Natural killer cell treated with Interleukin-12 subunit alpha and Interleukin-12 subunit beta and Interleukin-15 and Interleukin-18, amount 100 ng/mL, for 72 hours (primary cell): ENCODE results near the gene MFSD6. TPM values are rescaled to one million over a fixed set of nuclear protein-coding genes. Genes with fewer than 3 reads are reported as not detected.
"Not testable (repeated sequence)": the region's sequence is repeated elsewhere in the genome, so short reads cannot be mapped to it uniquely, and the experiment has no call there.

Experiments
- ATAC-seq, 2 donors: fragments of 150-1000 bp; cut with Tn5 transposase in 1 of 2; sonication (Bioruptor Pico), chemical (Tn5 transposase) in 1 of 2; 2 replicates each; pipeline ENCODE4 v1.10.0; 2021
- DNase-seq: peaks from one replicate; pipeline ENCODE4 v3.0.0; 2022; ENCODE audit warnings: low spot score
- H3K27ac Mint-ChIP-seq, 2 donors: 1 replicate in 1 of 2; 2 replicates in 1 of 2; pipeline ENCODE4 v1.8.0; 2022; ENCODE audit warnings: mixed read lengths in 2 of 2, mild to moderate bottlenecking in 1 of 2, moderate library complexity in 1 of 2
- H3K27me3 Mint-ChIP-seq, 2 donors: 1 replicate in 1 of 2; 2 replicates in 1 of 2; pipeline ENCODE4 v1.8.0; 2022; ENCODE audit warnings: mixed read lengths in 2 of 2
- H3K36me3 Mint-ChIP-seq: one replicate; pipeline ENCODE4 v1.8.0; 2022; ENCODE audit warnings: mixed read lengths
- H3K4me1 Mint-ChIP-seq, 2 donors: 1 replicate in 1 of 2; 2 replicates in 1 of 2; pipeline ENCODE4 v1.8.0; 2022; ENCODE audit warnings: low read depth in 2 of 2, mixed read lengths in 2 of 2, mild to moderate bottlenecking in 1 of 2
- H3K4me3 Mint-ChIP-seq: one replicate; pipeline ENCODE4 v1.8.0; 2022; ENCODE audit warnings: mixed read lengths
- H3K9me3 Mint-ChIP-seq: 2 replicates; pipeline ENCODE4 v1.8.0; 2022; ENCODE audit warnings: mixed read lengths
- total RNA-seq, 2 donors: library from RNA; stranded (reverse); gene quantifications; one replicate each; pipeline ENCODE4 v1.2.3, GENCODE V29; 2022

Gene MFSD6
- total RNA-seq, 2 donors from 2014 or later: 44.9 to 48.1 TPM

DNA sequence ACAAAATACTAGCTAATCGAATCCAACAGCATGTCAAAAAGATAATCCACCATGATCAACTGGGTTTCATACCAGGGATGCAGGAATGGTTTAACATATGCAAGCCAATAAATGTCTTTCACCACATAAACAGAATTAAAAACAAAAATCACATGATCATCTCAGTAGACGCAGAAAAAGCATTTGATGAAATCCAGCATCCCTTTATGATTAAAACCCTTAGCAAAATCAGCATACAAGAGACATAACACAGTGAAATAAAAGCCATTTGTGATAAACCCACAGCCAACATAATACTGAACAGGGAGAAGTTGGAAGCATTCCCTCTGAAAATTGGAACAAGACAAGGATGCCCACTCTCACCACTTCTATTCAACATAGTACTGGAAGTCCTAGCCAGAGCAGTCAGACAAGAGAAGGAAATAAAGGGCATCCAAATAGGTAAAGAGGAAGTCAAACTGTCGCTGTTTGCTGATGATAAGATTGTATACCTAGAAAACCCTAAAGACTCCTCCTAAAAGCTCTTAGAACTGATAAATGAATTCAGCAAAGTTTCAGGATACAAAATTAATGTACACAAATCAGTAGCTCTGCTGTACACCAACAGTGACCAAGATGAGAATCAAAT lies 86.6 kb downstream of the MFSD6 start:
- H3K27me3 Mint-ChIP-seq, DNase-seq, H3K4me3 Mint-ChIP-seq, H3K27ac Mint-ChIP-seq, ATAC-seq, H3K9me3 Mint-ChIP-seq: not testable (repeated sequence)
- H3K36me3 Mint-ChIP-seq: peaks cover 48% of the 10 kb centered on the region
- H3K4me1 Mint-ChIP-seq: peaks cover 8 to 23% of the 10 kb centered on the region in 2 donors

GRCh38 chr2:190497428-190497827 lies 89.3 kb downstream of the MFSD6 start:
- no peak for DNase-seq
- H3K36me3 Mint-ChIP-seq: peaks cover 40% of the 10 kb centered on the region
- no peak overlapping the region for H3K27ac Mint-ChIP-seq
- peaks cover 11 to 22% of the 10 kb centered on the region in 2 donors for H3K4me1 Mint-ChIP-seq
- no peak for ATAC-seq
- H3K4me3 Mint-ChIP-seq: no peak overlapping the region
- H3K27me3 Mint-ChIP-seq: no peaks in the 10 kb centered on the region
- peaks cover 3% of the 10 kb centered on the region for H3K9me3 Mint-ChIP-seq

- no peak overlapping the region for H3K4me3 Mint-ChIP-seq
- ATAC-seq (no peak), DNase-seq (no peak)
- peaks cover 31% of the 10 kb centered on the region for H3K36me3 Mint-ChIP-seq
- H3K4me1 Mint-ChIP-seq: peaks cover 3 to 14% of the 10 kb centered on the region in 2 donors
- no peaks in the 10 kb centered on the region for H3K27me3 Mint-ChIP-seq
- peaks cover 3% of the 10 kb centered on the region for H3K9me3 Mint-ChIP-seq
- H3K27ac Mint-ChIP-seq: no peak overlapping the region
These were observed 91.1 kb downstream of the MFSD6 start for GRCh38 chr2:190499273-190499672.

DNA sequence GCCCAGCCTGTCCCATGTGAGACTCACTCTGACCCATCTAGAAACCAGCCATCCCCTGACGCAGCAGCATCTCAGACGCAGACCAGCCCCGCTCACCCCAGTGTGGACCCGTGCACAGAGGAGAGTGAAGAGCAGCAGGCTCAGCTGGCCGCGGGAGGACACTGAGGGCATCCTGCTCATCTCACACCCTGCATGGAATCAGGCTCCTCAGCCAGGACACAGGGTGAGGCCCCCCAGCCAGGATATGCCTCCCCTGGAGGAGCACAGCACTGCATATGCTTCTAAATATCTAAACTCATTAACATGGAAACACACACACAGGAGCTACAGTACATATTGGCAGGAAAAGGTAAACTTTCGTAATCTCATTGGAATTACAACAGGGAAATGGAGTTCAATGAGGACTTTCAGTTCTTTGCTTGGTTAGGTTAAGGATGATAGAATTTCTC lies 91.9 kb downstream of the MFSD6 start:
- peak in 1 of 2 donors; percentile 40 for ATAC-seq
- Mint-ChIP-seq H3K36me3 (peaks cover 25% of the 10 kb centered on the region), H3K27me3 (no peaks in the 10 kb centered on the region), H3K4me1 (peaks cover 3 to 7% of the 10 kb centered on the region in 2 donors), H3K27ac (peak overlapping the region in 1 of 2 donors; percentile 24), H3K4me3 (no peak overlapping the region), H3K9me3 (peaks cover 3% of the 10 kb centered on the region)
- DNase-seq: no peak

DNA sequence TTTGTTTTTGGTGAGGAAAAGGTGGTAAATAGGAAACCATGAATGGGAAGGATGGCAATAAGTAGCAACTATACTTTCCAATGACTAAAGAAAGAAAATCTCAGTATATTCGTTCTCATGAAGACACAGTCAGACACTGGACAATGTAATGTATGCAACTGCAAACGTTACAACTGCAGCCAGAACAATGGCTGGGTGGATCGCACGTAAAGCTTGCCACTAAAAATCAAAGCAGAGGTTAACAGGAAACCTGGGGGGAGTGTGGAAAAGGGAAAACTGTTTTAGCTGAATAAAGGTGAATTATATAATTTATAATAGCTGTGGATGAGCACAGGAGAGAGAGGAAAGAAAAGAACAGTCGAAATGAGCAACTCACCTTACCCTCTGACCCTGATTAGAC lies 93.1 kb downstream of the MFSD6 start:
- Mint-ChIP-seq H3K4me3 (no peak overlapping the region), H3K36me3 (peaks cover 14% of the 10 kb centered on the region), H3K4me1 (peaks cover 3 to 6% of the 10 kb centered on the region in 2 donors), H3K27me3 (no peaks in the 10 kb centered on the region), H3K9me3 (no peaks in the 10 kb centered on the region), H3K27ac (peak overlapping the region; percentile 4 to 51)
- ATAC-seq: no peak
- no peak for DNase-seq

- Mint-ChIP-seq H3K27ac (peak overlapping the region; percentile 44 to 51), H3K4me3 (no peak overlapping the region), H3K36me3 (peaks cover 14% of the 10 kb centered on the region), H3K27me3 (no peaks in the 10 kb centered on the region), H3K9me3 (no peaks in the 10 kb centered on the region), H3K4me1 (peaks cover 6% of the 10 kb centered on the region in 2 donors)
- DNase-seq (no peak), ATAC-seq (no peak)
These were observed 93.7 kb downstream of the MFSD6 start for GRCh38 chr2:190501702-190502407.

DNA sequence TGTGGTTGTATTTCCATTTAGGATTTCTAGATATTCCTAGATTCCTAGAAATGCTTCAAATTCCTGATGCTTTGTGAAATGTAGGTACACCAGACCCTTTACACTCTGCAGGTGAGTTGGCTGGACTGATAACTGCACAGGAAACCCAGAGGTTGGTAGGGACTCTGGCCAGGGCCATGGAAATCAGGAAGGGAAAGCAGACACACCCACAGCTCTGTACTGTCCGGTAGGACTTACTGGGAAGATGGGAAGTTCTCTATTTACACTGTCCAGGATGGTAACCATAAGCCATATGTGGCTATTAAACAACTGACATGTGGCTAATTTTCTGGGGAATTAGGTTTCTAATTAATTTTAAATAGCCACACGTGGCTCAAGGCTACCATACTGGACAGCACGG lies 94.9 kb downstream of the MFSD6 start:
- peaks cover 14% of the 10 kb centered on the region for H3K36me3 Mint-ChIP-seq
- H3K27ac Mint-ChIP-seq: peak overlapping the region; percentile 24 to 53
- no peak overlapping the region for H3K4me3 Mint-ChIP-seq
- no peaks in the 10 kb centered on the region for H3K27me3 Mint-ChIP-seq
- H3K9me3 Mint-ChIP-seq: no peaks in the 10 kb centered on the region
- peaks cover 6% of the 10 kb centered on the region in 2 donors for H3K4me1 Mint-ChIP-seq
- DNase-seq (no peak), ATAC-seq (no peak)

DNA sequence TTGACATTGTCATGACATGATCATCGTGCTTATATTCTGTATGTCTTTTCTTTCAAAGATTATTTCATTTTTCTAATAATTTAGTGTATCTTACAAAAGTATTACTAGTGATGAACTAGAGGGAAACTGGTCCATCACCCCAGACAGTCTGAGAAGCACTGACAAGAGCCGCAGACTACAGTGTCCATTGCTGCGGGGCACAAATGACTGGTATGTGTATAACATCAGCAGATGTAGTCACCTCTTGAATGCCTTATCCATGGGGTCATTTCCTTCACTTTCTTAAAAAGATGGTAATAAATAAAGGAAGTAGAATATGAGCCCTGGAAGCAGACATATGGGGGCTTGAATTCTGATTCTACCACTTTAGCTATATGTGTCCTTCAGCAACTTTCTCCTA lies 96.8 kb downstream of the MFSD6 start:
- H3K27me3 Mint-ChIP-seq: no peaks in the 10 kb centered on the region
- H3K4me1 Mint-ChIP-seq: peaks cover 6% of the 10 kb centered on the region in 2 donors
- ATAC-seq: no peak
- H3K27ac Mint-ChIP-seq: no peak overlapping the region
- no peak for DNase-seq
- no peak overlapping the region for H3K4me3 Mint-ChIP-seq
- no peaks in the 10 kb centered on the region for H3K9me3 Mint-ChIP-seq
- peaks cover 14% of the 10 kb centered on the region for H3K36me3 Mint-ChIP-seq

- Mint-ChIP-seq H3K27me3 (no peaks in the 10 kb centered on the region), H3K9me3 (no peaks in the 10 kb centered on the region), H3K4me1 (peaks cover 6% of the 10 kb centered on the region in 2 donors), H3K36me3 (peaks cover 10% of the 10 kb centered on the region), H3K27ac (peak overlapping the region in 1 of 2 donors; percentile 41), H3K4me3 (no peak overlapping the region)
- ATAC-seq (no peak), DNase-seq (no peak)
These were observed 97.5 kb downstream of the MFSD6 start for GRCh38 chr2:190505696-190506095.

- Mint-ChIP-seq H3K4me1 (peaks cover 0 to 6% of the 10 kb centered on the region in 2 donors), H3K4me3 (no peak overlapping the region), H3K27me3 (no peaks in the 10 kb centered on the region), H3K36me3 (peaks cover 5% of the 10 kb centered on the region), H3K9me3 (no peaks in the 10 kb centered on the region), H3K27ac (peak overlapping the region; percentile 19 to 41)
- DNase-seq (no peak), ATAC-seq (no peak)
These were observed 98.5 kb downstream of the MFSD6 start for GRCh38 chr2:190506666-190507065.

- Mint-ChIP-seq H3K4me1 (peaks cover 0 to 6% of the 10 kb centered on the region in 2 donors), H3K4me3 (no peak overlapping the region), H3K36me3 (peaks cover 5% of the 10 kb centered on the region), H3K27ac (peak overlapping the region; percentile 19 to 41), H3K27me3 (no peaks in the 10 kb centered on the region), H3K9me3 (no peaks in the 10 kb centered on the region)
- no peak for DNase-seq
- ATAC-seq: no peak
These were observed 99.0 kb downstream of the MFSD6 start for GRCh38 chr2:190507135-190507534.

DNA sequence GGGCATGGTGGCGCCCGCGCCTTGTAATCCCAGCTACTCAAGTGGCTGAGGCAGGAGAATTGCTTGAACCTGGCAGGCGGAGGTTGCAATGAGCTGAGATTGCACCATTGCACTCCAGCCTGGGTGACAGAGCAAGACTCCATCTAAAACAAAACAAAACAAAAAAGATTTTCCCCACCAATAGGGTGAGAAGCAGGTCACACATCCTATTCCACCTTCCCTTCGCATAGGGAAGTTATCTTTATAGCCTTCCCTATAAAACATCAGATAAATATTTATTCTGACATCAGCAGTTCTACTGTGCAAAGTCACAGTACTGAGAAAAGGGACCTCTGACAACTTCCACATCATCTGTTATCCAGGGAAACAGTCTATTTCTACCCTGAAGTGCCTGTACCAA lies 101.7 kb downstream of the MFSD6 start:
- peaks cover 10% of the 10 kb centered on the region in 2 donors for H3K4me1 Mint-ChIP-seq
- not testable (repeated sequence) for DNase-seq, H3K27ac Mint-ChIP-seq, H3K9me3 Mint-ChIP-seq, H3K36me3 Mint-ChIP-seq, H3K27me3 Mint-ChIP-seq, ATAC-seq, H3K4me3 Mint-ChIP-seq

DNA sequence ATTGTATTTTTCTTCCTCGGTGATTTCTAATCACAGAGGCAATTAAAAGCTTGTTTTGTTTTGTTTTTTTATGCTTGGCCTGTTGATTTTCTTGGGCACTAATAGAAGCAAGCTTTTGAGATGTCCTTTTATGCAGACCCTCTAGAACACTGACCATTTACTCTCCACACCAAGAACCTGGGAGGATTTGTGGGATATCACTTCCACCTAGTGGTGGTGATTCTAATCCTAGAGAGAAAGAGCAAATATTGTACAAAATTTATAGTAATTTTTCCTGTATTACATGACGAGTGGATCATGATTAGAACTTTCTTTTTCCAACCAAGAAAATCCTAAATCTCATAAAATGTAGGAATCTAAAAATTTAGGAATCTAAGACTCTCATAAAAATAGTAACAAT lies 102.9 kb downstream of the MFSD6 start:
- DNase-seq (no peak), ATAC-seq (no peak)
- Mint-ChIP-seq H3K36me3 (peaks cover 4% of the 10 kb centered on the region), H3K27ac (no peak overlapping the region), H3K27me3 (no peaks in the 10 kb centered on the region), H3K9me3 (no peaks in the 10 kb centered on the region), H3K4me1 (peaks cover 21 to 22% of the 10 kb centered on the region in 2 donors), H3K4me3 (no peak overlapping the region)

GRCh38 chr2:190512539-190513095 lies 104.5 kb downstream of the MFSD6 start:
- no peak for DNase-seq
- Mint-ChIP-seq H3K4me1 (peaks cover 21 to 25% of the 10 kb centered on the region in 2 donors), H3K36me3 (peaks cover 4% of the 10 kb centered on the region), H3K4me3 (no peak overlapping the region), H3K27me3 (no peaks in the 10 kb centered on the region), H3K27ac (peak overlapping the region in 1 of 2 donors; percentile 18), H3K9me3 (no peaks in the 10 kb centered on the region)
- no peak for ATAC-seq
